NT2/D1 (cell line): Measurements from ENCODE around the gene TNS3.

Source experiments
- YY1 ChIP-seq: IDR thresholded peaks from 2 replicates; pipeline ENCODE4 v1.6.1; 2011; ENCODE audit not compliant: insufficient read length, insufficient read depth
- ZNF274 ChIP-seq: IDR thresholded peaks from 2 replicates; pipeline ENCODE4 v1.6.1; 2011; ENCODE audit warnings: mild to moderate bottlenecking, low read depth, low read length

GRCh38 chr7:47531584-47532492 is 50.1 kb downstream of the TNS3 start:
- TF ChIP-seq YY1 = no peak
- TF ChIP-seq ZNF274 = no peak
